Glutamatergic neuron (in vitro differentiated cells): ENCODE data around the gene LMBR1. TPM values are rescaled to one million over a fixed set of nuclear protein-coding genes. Genes with fewer than 3 reads are reported as not detected.

Source experiments
- DNase-seq: peaks from one replicate; pipeline ENCODE4 v3.0.0; 2022
- H3K27ac Mint-ChIP-seq: one replicate; pipeline ENCODE4 v1.8.0; 2020; ENCODE audit warnings: mild to moderate bottlenecking, mixed read lengths, inconsistent platforms; ENCODE audit not compliant: unreplicated experiment
- H3K27me3 Mint-ChIP-seq: one replicate; pipeline ENCODE4 v1.8.0; 2020; ENCODE audit warnings: mild to moderate bottlenecking, moderate library complexity, mixed read lengths, inconsistent platforms; ENCODE audit not compliant: unreplicated experiment
- H3K36me3 Mint-ChIP-seq: one replicate; pipeline ENCODE4 v1.8.0; 2020; ENCODE audit warnings: mild to moderate bottlenecking, mixed read lengths, inconsistent platforms; ENCODE audit not compliant: unreplicated experiment
- H3K4me1 Mint-ChIP-seq: one replicate; pipeline ENCODE4 v1.8.0; 2020; ENCODE audit warnings: mild to moderate bottlenecking, low read depth, mixed read lengths, inconsistent platforms; ENCODE audit not compliant: unreplicated experiment
- H3K4me3 Mint-ChIP-seq: one replicate; pipeline ENCODE4 v1.8.0; 2020; ENCODE audit warnings: mild to moderate bottlenecking, mixed read lengths, inconsistent platforms; ENCODE audit not compliant: unreplicated experiment
- H3K9me3 Mint-ChIP-seq: one replicate; pipeline ENCODE4 v1.8.0; 2020; ENCODE audit warnings: mild to moderate bottlenecking, moderate library complexity, mixed read lengths, inconsistent platforms; ENCODE audit not compliant: unreplicated experiment
- total RNA-seq: library from RNA; stranded (reverse); fragmentation: NEBNext Ultra II Directional; extraction: Animal tissue kit (Norgen Biotek cat#: 25700); gene quantifications from one replicate; pipeline ENCODE4 v1.2.1, GENCODE V29; 2021; ENCODE audit not compliant: unreplicated experiment
- TF ChIP-seq, protein P1 (sequence below): fragments of 200-600 bp; sonication (generic); IDR thresholded peaks from one replicate; pipeline ENCODE4 v1.5.0; 2021; ENCODE audit not compliant: partially characterized antibody, unreplicated experiment

Gene LMBR1
- total RNA-seq, 1 donor from 2014 or later: 41.0 TPM

DNA sequence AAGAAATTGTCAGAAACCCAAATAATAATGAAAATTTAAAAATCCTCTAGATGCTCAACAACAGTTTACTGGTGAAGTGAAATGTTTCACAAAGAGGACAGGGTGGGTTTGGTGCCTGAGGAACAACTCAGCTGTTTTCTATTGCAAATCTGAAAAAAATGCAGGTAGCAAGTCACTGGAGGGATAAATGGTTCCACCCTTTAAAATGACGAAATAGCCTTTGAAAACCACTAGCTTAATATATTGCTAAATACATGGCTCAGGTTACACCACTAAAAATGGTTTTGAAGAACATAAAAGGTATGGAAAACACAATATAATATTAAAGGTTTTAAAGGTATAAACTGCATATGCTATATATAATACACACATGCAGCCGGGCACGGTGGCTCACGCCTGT, 69.5 kb downstream of the LMBR1 start:
- no peaks in the 10 kb centered on the region for H3K27me3 Mint-ChIP-seq
- H3K4me1 Mint-ChIP-seq: no peaks in the 10 kb centered on the region
- TF ChIP-seq, protein P1, sequence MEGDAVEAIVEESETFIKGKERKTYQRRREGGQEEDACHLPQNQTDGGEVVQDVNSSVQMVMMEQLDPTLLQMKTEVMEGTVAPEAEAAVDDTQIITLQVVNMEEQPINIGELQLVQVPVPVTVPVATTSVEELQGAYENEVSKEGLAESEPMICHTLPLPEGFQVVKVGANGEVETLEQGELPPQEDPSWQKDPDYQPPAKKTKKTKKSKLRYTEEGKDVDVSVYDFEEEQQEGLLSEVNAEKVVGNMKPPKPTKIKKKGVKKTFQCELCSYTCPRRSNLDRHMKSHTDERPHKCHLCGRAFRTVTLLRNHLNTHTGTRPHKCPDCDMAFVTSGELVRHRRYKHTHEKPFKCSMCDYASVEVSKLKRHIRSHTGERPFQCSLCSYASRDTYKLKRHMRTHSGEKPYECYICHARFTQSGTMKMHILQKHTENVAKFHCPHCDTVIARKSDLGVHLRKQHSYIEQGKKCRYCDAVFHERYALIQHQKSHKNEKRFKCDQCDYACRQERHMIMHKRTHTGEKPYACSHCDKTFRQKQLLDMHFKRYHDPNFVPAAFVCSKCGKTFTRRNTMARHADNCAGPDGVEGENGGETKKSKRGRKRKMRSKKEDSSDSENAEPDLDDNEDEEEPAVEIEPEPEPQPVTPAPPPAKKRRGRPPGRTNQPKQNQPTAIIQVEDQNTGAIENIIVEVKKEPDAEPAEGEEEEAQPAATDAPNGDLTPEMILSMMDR: no peak
- no peak for DNase-seq
- H3K36me3 Mint-ChIP-seq: no peaks in the 10 kb centered on the region
- H3K9me3 Mint-ChIP-seq: no peaks in the 10 kb centered on the region
- H3K27ac Mint-ChIP-seq: no peak overlapping the region
- H3K4me3 Mint-ChIP-seq: no peak overlapping the region

DNA sequence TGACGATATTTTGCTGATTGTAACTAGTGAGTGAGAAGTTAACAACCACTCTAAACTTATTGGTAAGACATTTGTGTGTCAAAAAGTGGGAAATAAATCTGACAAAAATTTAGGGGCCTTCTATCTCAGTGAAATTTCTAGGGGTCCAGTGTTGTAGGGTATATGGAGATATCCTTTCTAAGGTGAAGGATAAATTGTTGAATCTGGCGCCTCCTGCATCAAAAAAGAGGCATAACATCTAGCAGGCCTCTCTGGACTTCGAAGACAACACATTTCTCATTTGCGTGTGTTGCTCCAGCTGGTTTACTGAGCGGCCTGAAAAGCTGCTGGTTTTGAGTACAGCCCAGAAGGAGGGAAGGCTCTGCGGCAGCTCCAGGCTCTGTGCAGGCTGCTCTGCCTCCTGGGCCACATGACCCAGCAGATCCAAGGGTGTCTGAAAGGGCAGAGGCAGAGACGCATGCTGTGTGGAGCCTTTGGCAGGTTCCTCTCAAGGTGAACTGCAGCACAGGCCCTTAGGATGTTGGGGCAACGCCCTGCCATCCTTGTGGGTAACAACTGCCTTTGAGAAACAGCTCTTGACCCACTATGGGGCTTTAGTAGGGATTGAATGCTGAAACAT, 72.4 kb downstream of the LMBR1 start:
- H3K27ac Mint-ChIP-seq: no peak overlapping the region
- no peaks in the 10 kb centered on the region for H3K36me3 Mint-ChIP-seq
- no peak overlapping the region for H3K4me3 Mint-ChIP-seq
- H3K9me3 Mint-ChIP-seq: no peaks in the 10 kb centered on the region
- no peaks in the 10 kb centered on the region for H3K27me3 Mint-ChIP-seq
- no peak for DNase-seq
- H3K4me1 Mint-ChIP-seq: no peaks in the 10 kb centered on the region
- TF ChIP-seq, protein P1: peak; percentile 59

GRCh38 chr7:156819733-156820295, 73.2 kb downstream of the LMBR1 start:
- TF ChIP-seq, protein P1: no peak
- Mint-ChIP-seq H3K4me1 (no peaks in the 10 kb centered on the region), H3K9me3 (no peaks in the 10 kb centered on the region), H3K36me3 (no peaks in the 10 kb centered on the region), H3K27ac (no peak overlapping the region), H3K27me3 (no peaks in the 10 kb centered on the region), H3K4me3 (no peak overlapping the region)
- no peak for DNase-seq

DNA sequence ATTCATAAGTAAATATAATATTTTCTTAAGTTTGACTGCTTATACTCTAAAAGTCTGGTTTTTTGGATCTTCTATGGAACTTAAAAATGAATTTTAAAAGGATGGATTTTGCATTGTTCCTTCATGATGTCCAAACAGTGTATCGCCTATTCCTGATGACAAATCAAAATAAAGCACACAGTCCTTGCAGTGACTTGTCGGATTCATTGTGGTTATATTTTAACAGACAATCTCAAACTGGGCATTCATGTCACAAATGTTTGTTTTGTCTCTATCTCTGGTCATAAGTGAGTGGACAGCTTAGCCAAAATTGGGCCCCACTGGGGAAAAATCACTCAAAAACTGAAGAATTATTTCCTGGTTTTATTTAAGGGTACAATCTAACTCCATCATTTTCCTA, 74.8 kb downstream of the LMBR1 start:
- TF ChIP-seq, protein P1: no peak
- Mint-ChIP-seq H3K27me3 (no peaks in the 10 kb centered on the region), H3K9me3 (no peaks in the 10 kb centered on the region), H3K4me1 (no peaks in the 10 kb centered on the region), H3K4me3 (no peak overlapping the region), H3K27ac (no peak overlapping the region), H3K36me3 (no peaks in the 10 kb centered on the region)
- DNase-seq: no peak

DNA sequence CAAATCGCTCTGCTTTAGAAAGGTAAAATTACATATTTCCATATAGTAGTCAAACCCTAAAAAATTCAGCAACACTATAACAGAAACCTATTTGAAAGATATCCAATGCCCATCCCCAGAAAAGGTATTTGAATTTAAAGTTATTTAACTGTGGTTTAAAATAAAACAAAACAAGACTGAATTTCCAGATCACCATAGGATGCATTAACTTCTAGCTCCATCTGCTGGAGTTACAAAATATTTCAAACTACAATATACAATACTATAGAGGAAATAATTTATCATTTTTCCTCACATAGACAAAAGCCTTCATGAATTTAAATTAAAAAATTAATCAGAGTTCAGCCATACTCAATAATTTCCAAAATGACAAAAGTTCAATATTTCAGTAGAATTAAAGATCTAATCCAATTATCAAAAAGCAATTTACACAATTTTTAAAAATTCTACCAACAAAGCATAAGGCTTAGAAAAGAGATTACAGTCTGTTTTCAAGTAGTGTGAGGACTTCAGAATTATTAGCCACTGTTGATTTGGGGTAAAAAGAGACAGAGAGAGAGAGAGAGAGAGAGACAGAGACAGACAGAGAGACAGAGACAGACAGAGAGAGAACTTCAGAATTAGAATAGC, 75.9 kb downstream of the LMBR1 start:
- TF ChIP-seq, protein P1: peak; percentile 57
- DNase-seq: no peak
- Mint-ChIP-seq H3K36me3 (no peaks in the 10 kb centered on the region), H3K27me3 (no peaks in the 10 kb centered on the region), H3K9me3 (no peaks in the 10 kb centered on the region), H3K27ac (no peak overlapping the region), H3K4me1 (no peaks in the 10 kb centered on the region), H3K4me3 (no peak overlapping the region)
